HG03571 (cell line): ENCODE results near the gene CERS6.
A peak's percentile ranks its signal among the peaks of the same experiment; 100 is the strongest.

ENCODE experiments used
- ATAC-seq: cut with Tn5 transposase; IDR thresholded peaks from one replicate; pipeline ENCODE4 v1.9.1; 2021; ENCODE audit not compliant: unreplicated experiment

The CERS6 gene

DNA sequence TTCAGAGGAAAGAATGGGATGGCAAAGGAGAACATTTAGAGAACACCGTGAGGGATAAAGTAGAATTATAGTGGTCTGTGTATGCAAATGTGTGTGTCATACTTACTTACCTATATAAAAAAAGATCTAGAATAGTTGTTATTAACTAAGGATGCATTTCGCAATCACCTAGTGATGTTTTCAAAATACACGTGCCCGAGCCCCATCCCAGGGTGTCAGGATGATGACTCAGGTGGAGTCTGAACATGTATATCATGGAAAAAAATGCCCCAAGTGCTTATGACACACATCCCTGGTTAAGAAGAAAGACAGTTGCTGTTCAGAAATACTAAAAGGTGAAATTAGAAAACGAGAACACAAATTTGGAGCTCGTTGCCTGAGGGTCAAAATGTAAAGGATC, 109.0 kb downstream of the CERS6 start:
- ATAC-seq = no peak

DNA sequence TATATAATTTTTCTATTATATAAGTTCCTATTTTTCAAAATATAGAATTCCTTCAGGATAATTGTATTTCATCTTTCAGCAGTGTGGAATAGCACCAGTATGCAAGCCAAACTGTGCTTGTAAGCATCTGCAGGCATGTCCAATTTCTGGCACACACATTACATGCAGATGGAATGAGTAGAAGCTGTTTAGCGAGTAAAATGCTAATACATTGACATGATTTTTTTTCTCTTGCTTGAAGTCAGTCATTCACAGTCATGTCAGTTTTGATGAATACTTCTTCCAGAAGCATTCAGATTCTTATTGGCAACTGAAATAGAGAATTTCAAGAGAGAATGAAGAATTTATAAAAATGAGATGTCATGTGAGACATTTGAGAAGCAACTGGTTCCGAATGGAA, 109.4 kb downstream of the CERS6 start:
- ATAC-seq = no peak

DNA sequence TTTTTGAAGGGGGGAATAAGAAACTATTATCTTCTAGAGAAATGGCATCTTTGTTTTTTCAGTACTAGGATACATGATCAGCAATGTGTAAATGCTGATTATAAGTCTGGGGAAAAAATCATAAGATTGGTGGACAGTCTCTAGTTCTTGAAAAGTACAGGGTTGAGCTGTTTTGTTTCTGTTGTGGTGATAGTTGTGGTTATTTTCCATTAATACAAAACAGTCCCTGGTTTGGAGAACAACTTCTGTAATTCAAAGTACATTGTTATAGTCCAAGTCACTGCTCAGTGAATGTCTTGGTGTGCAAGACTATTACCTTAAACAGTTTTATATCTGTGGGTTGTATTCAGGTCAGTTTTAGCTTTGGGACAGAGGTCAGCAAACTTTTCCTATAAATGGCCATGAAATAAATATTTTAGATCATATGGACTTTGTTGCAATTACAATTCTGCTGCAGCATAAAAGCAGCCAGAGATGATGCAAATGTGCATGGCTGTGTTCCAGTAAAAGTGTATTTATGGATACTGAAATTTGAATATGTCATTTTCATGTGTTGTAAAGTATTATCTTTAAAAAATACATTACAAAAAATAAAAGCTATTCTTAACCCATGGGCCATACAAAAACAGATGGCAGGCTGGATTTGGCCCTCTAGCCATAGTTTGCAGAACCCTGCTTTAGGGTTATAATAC, 111.0 kb downstream of the CERS6 start:
- ATAC-seq = no peak

DNA sequence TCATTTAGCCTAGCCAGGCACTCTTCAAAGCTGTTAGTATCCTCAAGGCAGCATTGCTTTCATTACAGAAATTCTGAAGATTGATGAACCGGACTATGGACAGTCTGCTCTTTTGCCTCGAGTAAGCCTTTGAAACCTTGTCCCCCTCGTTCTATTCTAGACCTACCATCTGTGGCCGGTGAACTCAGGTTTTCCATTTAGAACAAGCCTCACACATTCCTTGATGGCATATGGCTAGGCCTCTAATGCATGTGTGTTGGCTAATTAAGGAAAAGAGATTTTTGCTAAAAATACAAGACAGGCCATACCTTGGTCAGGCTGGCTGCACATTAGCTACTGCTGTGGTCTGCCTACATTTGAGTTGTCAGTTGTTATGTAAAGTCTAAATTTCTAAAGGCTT, 111.8 kb downstream of the CERS6 start:
- ATAC-seq = no peak

DNA sequence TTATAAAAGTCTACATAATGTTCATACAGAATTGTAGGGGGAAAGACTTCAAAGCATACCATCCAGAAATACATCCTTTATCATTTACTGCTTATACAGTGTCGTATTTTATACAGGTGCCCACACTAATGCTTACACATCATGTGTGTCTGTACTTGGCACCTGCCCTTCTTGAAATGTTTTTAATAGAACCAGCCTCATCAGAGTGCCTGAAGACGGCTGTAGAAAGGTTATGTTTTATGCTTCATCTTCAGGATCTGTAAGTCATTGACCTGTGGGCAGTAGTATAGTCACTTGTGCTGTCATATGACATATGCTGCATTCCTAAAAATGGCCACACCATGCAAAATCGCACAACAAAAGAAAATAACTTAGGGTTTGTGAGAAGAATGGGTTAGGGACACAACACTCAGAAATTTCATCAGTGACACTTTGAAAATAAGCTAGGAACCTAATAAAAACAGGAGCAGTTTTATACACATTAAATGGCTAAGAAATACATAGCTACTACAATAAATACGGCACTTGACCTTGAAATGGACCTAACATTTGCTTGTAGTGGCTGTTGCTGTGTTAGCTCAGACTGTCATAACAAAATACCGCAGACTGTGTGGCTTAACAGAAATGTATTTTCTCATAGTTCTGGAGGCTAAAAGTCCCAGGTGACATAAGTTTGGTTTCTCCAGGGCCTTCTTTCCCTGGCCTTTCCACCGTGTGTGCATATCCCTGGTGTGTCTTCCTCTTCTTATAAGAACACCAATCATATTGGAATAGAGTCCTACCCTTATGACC, 112.6 kb downstream of the CERS6 start:
- ATAC-seq = no peak

DNA sequence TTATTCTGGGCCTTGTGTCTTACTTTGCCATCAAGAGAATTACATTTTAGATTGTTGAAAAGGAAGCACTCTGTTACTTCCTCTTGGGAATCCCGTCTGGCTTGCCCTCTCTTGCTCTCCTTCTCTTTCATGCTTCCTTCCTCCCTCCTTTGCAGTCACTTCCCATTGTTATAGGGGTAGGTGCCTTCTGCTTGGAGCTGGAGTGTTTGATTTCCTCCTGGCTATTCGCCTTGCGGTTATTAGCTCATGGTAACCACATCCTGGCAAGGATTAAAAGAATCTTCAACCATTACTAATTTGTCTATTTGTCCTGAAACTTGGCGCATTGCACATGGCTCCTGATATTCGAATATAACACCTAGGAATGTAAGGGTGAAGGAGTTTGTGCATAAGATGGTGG, 115.0 kb downstream of the CERS6 start:
- no peak for ATAC-seq

DNA sequence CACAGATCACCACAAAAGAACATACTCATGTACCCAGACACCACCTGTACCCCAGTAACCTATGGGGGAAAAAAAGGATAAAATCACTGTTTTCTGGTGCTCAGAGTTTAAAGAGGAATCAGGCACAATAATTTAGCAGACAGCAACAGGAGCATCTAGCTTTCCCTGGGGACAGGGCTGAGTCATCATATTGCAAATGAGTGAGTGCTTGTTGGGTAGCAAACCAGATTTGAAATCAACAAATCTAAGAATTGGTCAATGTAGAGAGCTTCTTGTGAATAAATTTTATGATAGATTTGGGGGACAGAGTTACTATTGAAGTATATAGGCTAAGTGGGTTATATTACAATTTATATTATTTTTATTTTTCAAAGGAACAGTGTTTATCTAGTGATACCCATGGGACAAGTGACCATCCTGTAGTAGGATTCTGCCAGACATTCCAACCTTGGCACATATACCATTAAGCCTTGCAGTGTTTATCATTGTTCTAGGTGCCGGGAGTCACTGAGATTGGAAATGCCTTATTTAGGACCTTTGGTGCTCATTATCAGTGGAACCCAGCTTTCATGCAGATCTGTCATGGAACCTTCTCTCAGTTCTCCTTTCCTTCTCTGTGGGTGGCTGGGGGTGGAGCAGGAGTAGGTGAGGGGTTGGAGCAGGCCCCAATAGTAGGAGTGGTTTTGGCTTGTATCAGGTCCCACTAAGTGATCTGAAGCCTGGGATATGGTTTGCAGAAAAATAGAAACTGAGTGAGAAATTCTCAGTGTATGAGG, 117.2 kb downstream of the CERS6 start:
- ATAC-seq = no peak

DNA sequence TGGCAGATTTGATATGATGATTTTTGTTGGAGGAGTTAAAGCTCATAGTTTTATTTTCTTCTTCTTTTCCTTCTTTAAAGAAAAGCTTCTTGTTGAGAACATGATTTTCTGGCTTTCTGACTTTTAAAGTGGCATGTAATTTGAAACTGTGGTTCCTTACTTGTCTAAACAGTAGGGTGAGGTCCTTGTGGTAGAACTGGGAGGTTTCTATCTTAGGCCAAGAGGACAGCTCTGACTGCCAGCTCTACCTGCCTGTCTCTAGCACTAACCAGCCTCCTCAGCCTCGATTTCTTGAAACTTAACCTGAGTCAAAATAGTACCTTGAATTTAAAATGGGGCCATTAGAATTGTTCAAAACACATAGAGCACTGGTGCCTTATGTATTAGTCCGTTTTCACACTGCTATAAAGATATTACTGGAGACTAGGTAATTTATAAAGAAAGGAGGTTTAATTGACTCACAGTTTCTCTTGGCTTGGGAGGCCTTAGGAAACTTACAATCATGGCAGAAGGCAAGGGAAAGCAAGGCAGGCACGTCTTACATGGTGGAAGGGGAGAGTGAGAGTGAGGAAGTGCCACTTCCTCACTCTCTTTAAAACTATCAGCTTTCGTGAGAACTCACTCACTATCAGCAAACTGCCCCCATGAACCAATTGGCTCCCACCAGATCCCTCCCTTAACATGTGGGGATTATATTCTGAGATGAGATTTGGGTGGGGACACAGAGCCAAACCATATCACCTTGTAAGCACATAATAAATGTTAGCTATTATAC, 119.0 kb downstream of the CERS6 start:
- ATAC-seq = no peak

DNA sequence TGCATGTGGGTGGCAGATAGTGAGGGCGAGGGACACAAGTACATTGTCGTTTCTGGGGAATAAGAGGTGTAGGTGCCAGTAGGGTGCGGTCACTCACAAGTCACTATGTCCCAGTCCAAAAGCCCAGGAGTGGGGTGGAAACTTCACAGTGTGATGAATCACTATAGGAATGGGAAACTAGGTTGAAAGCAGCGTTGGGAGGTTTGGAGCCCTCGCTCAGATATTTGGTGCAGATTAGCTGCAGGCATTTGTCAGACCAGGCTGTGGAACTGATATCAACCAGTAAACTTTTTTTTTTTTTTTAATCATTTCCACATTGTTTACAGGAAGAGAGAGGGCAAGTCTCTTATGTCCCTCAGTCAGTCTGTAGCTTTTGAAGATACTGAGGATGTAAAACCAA, 121.8 kb downstream of the CERS6 start:
- ATAC-seq = no peak

DNA sequence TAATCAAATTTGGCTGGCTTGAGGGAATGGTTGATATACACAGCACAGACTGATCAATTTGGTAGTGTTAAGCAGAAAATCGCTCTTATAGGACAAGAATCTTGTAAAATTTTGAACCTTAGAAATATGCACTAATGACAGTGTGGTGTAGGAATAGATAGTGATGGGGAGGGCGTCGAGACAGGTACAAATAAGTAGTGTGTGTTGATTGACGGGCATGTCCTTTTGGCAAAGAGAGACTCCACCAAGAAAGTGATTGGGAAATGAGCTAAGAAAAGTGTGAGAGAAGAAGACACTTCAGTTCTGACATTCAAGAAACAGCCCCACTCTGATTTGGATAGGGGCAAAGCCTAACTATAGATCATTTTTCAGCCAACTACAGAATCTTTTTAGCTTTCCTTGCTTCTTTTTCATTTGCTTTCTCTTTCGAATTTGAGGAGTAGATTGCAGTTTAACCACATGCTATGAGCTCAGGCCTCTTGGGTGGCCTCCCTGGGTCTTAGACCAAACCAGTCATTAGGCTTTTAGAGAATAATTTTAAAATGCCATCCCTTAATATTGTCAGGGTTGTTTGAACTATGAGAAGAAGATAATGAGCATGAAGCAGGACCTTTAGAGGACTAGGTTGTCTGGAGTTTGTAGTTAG, 127.1 kb downstream of the CERS6 start:
- no peak for ATAC-seq

DNA sequence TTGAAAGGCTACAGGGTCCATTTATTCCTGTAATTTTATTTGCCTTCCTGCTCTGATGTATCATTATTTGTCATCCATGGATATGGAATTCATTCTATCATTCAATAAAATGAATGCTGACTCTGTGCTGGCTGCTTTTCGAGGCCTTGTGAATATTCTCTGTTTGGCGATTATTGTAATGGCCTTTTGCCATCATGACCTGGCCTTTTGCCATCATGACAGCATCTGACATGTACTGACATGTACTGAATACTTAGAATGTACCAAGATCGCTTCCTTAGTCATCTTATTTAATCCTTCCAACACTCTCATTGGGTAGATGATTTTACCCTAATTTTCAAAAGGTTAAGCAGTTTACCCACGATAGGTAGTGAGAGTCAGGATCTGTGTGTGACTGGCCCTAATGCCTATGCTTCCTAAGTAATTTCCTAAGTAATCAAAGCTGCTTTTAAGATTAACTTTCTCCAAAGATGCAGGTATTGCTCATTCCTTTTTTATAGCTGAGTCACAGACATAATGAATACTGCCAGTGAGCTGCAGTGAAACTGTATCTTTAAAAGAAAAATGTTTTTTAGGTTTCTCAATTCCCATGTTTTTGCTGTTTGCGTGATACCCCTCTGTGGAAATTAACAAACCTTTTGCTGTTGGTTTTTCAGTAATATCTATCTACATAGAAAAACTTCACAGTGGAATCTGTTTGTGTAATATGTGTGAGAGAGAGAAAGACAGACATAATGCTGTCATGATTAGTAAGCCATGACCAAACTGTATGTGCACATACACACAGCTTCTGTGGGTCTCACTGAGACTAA, 127.8 kb downstream of the CERS6 start:
- no peak for ATAC-seq

DNA sequence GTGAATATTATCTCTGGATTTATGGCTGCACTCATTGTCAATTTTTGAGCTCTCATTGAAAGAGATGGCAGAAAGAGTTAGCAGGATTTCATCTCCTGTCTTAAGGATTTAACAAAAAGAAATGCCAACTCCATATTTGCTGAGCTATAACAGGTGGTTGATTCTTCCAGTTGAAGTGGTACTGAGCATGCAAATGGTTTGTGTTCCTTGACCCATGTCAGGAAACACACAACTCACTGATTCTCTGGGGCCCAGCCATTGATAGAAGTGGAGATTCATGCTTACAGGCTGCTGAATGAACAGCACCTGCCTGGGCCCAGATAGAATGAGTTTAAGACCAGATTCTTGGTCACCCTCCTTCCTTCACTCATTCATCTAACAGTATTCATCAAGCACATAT, 128.8 kb downstream of the CERS6 start:
- ATAC-seq = no peak

DNA sequence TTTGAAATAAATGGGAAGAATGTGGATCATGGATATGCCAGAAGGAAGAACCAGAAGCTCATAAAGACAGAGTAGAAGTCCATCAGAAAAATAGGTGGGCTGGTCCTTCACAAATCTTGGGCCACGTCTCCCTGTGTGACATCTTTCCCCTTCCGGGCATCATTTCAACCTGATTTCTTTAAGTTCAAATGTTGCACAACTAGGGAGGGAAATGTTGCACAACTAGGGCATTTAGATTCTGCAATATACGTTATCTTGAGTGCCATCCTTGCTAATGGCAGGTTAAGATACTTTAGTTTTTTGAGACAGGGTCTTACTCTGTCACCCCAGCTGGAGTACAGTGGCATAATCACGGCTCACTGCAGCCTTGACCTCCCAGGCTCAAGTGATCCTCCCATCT, 129.6 kb downstream of the CERS6 start:
- no peak for ATAC-seq

DNA sequence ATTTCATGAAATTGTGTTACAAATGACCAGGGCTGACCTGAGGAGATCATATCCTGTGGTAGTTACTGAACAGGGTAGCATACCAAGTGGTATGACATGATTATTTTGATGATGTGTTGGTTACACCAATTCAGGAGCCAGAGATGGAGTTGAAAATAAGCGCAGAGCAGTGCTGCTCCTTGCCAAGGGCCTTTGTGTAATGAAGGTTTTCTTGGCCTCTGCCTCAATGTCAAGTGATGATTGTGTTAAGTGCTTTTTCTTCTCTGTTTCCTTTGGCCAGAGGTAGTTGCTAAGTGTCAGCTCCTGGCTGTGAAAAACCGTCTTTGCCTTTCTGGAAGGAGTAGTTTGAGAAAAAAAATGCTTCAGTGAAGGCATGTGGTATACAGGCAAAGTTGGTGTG, 131.2 kb downstream of the CERS6 start:
- no peak for ATAC-seq

DNA sequence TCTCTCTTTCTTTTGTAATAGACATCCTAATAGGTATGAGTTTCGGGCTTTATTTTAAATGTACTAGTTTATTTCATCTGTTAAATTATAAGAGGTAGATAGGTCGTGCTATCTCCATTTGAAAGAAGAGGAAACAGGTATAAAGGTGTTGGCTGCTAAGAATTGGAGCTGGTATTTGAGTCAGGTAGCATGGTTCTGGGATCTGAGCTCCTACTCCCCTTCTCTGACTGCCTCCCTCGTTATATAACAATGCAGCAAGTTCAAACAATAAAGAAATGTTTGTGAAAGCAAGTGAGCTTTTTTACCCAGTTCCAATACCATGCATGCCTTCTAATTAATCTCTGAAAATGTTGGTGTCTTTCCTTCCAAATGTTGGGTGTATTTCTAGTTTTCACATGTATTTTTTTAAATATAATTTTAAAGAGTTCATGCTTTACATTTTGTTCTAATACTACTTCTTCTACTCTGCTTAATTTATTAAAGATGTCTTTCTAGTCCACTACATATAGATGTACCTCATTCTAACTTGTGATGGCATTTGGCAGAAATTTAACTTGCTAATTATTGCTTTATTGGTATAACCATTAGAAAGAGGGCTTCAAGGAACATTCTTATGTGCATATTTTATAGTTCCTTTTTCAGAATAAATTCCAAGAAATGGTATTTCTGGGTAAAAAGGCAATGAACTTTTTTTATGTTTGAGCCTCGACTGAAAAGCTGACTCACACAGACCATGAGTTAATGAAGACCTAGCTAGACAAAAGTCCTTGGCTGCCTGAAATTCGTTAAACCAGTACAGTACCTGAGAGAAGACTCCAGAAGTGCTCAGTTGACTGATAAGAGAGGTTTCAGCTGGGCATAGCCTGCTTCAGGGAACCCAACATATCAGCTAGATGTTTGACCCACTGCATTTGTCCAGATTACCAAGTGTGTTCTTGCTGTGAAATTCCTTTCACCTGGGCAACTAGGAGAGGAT, 133.5 kb downstream of the CERS6 start:
- no peak for ATAC-seq

DNA sequence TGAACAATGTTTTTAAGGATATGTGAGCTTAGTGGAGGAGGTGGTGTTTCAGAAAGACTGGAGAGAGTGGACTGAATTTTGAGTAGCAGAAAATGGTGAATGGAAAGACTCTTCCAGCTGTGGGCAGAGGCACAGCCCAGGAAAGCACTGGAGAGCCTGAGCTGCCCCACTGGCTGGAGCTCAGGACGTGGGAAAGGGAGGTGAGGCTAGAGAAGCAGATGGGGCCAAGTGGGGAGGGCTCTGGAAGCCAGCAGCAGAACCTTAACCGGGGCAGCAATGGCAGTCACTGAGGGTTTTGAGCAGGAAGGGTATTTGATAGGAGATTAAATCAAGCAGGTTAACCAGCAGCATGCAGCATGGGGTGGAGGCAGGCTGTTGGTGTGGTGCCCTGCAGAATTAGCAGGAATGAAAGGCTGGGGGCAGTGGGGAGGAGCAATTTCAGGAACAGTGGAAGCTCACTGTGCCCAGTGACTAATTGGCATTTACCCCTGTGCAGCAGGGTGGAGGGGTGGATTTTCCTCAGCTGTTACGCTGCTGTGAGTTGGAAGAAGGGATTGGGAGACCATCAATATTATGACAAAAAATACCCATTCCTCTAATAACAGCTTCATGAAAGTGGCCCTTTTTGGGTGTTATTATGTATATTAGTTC, 136.2 kb downstream of the CERS6 start:
- ATAC-seq = no peak

DNA sequence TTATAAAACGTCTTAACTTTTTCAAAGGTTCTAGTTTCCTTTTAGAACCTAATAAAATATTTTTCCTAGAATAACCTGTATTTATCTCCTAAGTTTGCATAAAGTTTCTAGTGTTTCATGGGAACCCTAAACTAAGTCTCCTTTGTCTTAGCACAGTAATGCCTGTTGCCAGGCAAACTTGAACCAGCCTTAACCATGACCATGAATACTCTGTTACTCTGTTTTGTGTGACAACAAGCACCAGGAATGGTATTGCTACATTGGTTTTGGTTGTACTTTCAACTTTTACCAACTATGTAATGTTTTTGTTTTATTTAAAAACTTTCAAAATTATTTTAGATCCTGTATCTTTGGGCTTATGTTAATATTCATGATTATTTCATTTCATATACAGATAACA, 137.6 kb downstream of the CERS6 start:
- ATAC-seq = no peak

DNA sequence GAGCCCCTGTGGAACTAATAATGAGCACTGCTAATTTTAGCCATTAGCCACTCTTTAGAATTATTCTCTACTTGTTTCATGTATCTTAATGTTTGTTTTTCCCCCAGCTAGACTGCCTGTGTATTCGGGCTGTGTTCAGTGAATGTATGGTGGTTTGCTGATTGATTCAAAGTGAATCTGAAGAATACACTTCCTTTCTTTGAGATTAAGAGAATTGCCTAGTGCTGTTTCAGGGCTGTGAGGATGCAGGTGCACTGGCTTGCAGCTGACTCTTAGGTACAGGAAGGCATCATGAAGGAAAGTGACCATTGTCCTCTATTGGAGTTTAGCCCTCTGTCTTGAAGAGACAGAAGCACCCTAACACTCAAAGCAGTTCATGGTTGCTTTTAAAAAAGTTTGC, 138.7 kb downstream of the CERS6 start:
- peak; percentile 81 for ATAC-seq
